ENCODE results near the gene PHF2. TPM values are rescaled to one million over a fixed set of nuclear protein-coding genes. Genes with fewer than 3 reads are reported as not detected.

The PHF2 gene
- total and polyA plus RNA-seq, 9 of the 15 experiments (the other 6 are each of a cell fraction or from before 2014, with no cell fraction given): 0.37 to 14.4 (median 8.1) TPM

GRCh38 chr9:93623753-93624152 lies 47.4 kb downstream of the PHF2 start (continued):
- TF ChIP-seq NFXL1 (CRISPR knock-in tag; IDR thresholded peaks at IDR 0.05): no peak
- TF ChIP-seq ZBTB33 (CRISPR knock-in tag; IDR thresholded peaks at IDR 0.05): no peak
- TF ChIP-seq TBL1XR1 (IDR thresholded peaks at IDR 0.05; ENCODE audit: low read length in 2 of 2): no peak
- no peak for TF ChIP-seq TCF7 (IDR thresholded peaks at IDR 0.05; ENCODE audit: borderline replicate concordance)

GRCh38 chr9:93624431-93624834 lies 48.0 kb downstream of the PHF2 start:
- 41% methylated on average over 6 of the region's 6 CpGs for WGBS (ENCODE audit: insufficient coverage, low coverage, missing lambda C conversion rate)
- H3K4me1 ChIP-seq (replicated peaks in 1 of 2; ENCODE audit: control insufficient read depth in 2 of 2, insufficient read depth in 2 of 2, low read length in 2 of 2): peaks cover 3 to 16% of the 10 kb centered on the region in 2 experiments; a peak in 3 of 5 replicates
- DNase-seq (ENCODE audit: extremely low read depth in 1 of 4, low spot score in 3 of 4): no peak
- H3K9me3 ChIP-seq (replicated peaks; ENCODE audit: control insufficient read depth, insufficient read depth, low read depth, low read length): no peaks in the 10 kb centered on the region
- in situ Hi-C loops (cut with MboI): no loop called here
- H3K36me3 ChIP-seq (ENCODE audit: control insufficient read depth, insufficient read depth, low read length): no peaks in the 10 kb centered on the region
- no peak for ATAC-seq
- ChIA-PET POLR2A (no interaction called here), CTCF (ENCODE audit: low intra/inter-chr PET ratio) (no interaction called here)
- H3K27me3 ChIP-seq (ENCODE audit: control insufficient read depth in 2 of 2, insufficient read depth in 2 of 2, low read length in 2 of 2): no peaks in the 10 kb centered on the region
- H3K27ac ChIP-seq (ENCODE audit: extremely low read depth, low read depth, low read length): no peak overlapping the region
- intact Hi-C loops (cut with micrococcal nuclease): no loop called here
- peaks cover 10% of the 10 kb centered on the region; the same call in 2 of the 3 replicates for H3K79me2 ChIP-seq (ENCODE audit: control insufficient read depth, insufficient read depth, low read length)
- no peak for FAIRE-seq
- no peaks in the 10 kb centered on the region; the same call in 1 of the 2 replicates for H4K20me1 ChIP-seq (replicated peaks; ENCODE audit: control insufficient read depth, insufficient read depth, low read length)
- H3K4me3 ChIP-seq: no peak overlapping the region
- no TSS peak for BruUV-seq (replicated peaks)
- TF ChIP-seq ZKSCAN1 (IDR thresholded peaks at IDR 0.05; ENCODE audit: low read depth, low read length) (no peak), JUND (IDR thresholded peaks at IDR 0.05; ENCODE audit: borderline replicate concordance, low read depth, low read length) (no peak), JUND (tag; IDR thresholded peaks at IDR 0.05; ENCODE audit: borderline replicate concordance, low read depth, low read length) (no peak), ZNF639 (CRISPR knock-in tag; conservative IDR thresholded peaks at IDR 0.05 in 1 of 2, IDR thresholded peaks at IDR 0.05 in 1 of 2) (no peak), EHMT2 (IDR thresholded peaks at IDR 0.05) (peak; percentile 17; the same call in 1 of the 2 replicates)
- H3K9ac ChIP-seq (ENCODE audit: insufficient read depth in 1 of 2, low read depth in 2 of 2, low read length in 2 of 2): no peak overlapping the region
- H3K4me2 ChIP-seq (ENCODE audit: insufficient read depth, low read length): no peak overlapping the region
- no peaks in the 10 kb centered on the region for H3K9me1 ChIP-seq (ENCODE audit: control insufficient read depth, insufficient read depth, low read length)
- H2AFZ ChIP-seq (ENCODE audit: low read depth, low read length): no peak overlapping the region
